Type B pancreatic cell (in vitro differentiated cells): Measurements from ENCODE around the gene TOM1L2. TPM values are rescaled to one million over a fixed set of nuclear protein-coding genes. Genes with fewer than 3 reads are reported as not detected.
A peak's percentile ranks its signal among the peaks of the same experiment; 100 is the strongest.

ENCODE experiments used
- DNase-seq: peaks from one replicate; pipeline ENCODE4 v3.0.0; 2021; ENCODE audit warnings: mixed read lengths; ENCODE audit not compliant: unreplicated experiment; ENCODE audit errors: extremely low spot score
- H3K27ac Mint-ChIP-seq: 2 replicates; pipeline ENCODE4 v1.8.0; 2021; ENCODE audit warnings: mild to moderate bottlenecking, mixed read lengths
- H3K27me3 Mint-ChIP-seq: 2 replicates; pipeline ENCODE4 v1.8.0; 2021; ENCODE audit warnings: mixed read lengths
- H3K36me3 Mint-ChIP-seq: 2 replicates; pipeline ENCODE4 v1.8.0; 2021; ENCODE audit warnings: mixed read lengths
- H3K4me1 Mint-ChIP-seq: one replicate; pipeline ENCODE4 v1.8.0; 2021; ENCODE audit warnings: mixed read lengths; ENCODE audit not compliant: unreplicated experiment
- H3K4me3 Mint-ChIP-seq: 2 replicates; pipeline ENCODE4 v1.8.0; 2021; ENCODE audit warnings: mild to moderate bottlenecking, mixed read lengths
- H3K9me3 Mint-ChIP-seq: 2 replicates; pipeline ENCODE4 v1.8.0; 2021; ENCODE audit warnings: mixed read lengths
- total RNA-seq: library from RNA; stranded (reverse); gene quantifications from 2 replicates; pipeline ENCODE4 v1.2.1, GENCODE V29; 2021; ENCODE audit warnings: low replicate concordance
- TF ChIP-seq, protein P1 (sequence below): fragments of 200-600 bp; sonication (generic); conservative IDR thresholded peaks from 2 replicates; pipeline ENCODE4 v1.5.0; 2021; ENCODE audit warnings: antibody characterized with exemption, mild to moderate bottlenecking

TOM1L2 gene
- total RNA-seq, 1 donor from 2014 or later, result 62.5 TPM

DNA sequence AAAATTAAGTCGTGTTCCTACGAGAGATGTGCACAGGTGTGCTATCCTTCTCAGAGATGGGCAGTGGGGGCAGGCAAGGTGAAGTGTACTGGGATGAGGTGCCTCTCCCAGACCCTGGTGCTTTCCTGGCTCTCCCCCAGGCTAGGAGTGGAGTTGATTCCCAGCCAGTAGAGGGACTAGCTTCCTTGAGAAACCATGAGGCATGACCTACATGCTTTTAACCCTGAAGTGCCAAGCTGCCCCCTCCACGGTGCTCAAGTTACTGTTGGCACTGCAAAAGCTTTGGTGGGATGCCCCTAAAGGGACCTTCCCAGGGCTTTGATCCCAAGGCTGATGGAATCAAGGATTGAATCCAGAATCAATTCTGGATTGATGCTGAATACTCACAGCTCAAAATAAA lies 88.4 kb downstream of the TOM1L2 start:
- DNase-seq, result no peak
- Mint-ChIP-seq H3K4me1 (peaks cover 23% of the 10 kb centered on the region), H3K4me3 (no peak overlapping the region), H3K27me3 (no peaks in the 10 kb centered on the region), H3K9me3 (no peaks in the 10 kb centered on the region), H3K36me3 (peaks cover 18% of the 10 kb centered on the region), H3K27ac (no peak overlapping the region)
- TF ChIP-seq, protein P1, sequence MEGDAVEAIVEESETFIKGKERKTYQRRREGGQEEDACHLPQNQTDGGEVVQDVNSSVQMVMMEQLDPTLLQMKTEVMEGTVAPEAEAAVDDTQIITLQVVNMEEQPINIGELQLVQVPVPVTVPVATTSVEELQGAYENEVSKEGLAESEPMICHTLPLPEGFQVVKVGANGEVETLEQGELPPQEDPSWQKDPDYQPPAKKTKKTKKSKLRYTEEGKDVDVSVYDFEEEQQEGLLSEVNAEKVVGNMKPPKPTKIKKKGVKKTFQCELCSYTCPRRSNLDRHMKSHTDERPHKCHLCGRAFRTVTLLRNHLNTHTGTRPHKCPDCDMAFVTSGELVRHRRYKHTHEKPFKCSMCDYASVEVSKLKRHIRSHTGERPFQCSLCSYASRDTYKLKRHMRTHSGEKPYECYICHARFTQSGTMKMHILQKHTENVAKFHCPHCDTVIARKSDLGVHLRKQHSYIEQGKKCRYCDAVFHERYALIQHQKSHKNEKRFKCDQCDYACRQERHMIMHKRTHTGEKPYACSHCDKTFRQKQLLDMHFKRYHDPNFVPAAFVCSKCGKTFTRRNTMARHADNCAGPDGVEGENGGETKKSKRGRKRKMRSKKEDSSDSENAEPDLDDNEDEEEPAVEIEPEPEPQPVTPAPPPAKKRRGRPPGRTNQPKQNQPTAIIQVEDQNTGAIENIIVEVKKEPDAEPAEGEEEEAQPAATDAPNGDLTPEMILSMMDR, result no peak

DNA sequence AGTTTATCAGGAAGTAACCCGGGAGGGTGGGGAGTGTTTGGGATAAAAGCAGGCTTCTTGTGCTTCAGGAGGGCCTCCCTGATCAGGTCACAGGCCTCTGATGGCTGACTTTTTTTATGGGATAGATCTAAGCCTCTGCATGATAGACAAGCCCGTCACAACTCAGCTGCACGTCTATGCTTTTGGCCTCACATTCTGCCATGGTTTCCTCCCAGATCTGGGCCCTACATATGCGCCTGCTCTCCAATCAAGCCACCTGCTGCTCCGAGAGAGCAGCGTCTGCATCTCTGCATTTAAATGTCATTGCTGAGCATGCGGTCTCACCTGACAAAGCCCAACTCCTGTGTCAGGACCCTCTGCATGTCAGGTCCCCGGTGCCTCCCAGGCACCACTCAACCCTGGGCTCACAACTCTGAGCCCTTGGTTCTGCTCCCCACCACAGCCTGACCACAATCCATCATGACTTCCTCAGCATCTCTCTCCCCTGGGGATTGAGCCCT lies 90.1 kb downstream of the TOM1L2 start:
- Mint-ChIP-seq H3K4me3 (no peak overlapping the region), H3K27me3 (no peaks in the 10 kb centered on the region), H3K4me1 (peaks cover 33% of the 10 kb centered on the region), H3K27ac (no peak overlapping the region), H3K36me3 (peaks cover 27% of the 10 kb centered on the region), H3K9me3 (no peaks in the 10 kb centered on the region)
- TF ChIP-seq, protein P1, result no peak
- no peak for DNase-seq

DNA sequence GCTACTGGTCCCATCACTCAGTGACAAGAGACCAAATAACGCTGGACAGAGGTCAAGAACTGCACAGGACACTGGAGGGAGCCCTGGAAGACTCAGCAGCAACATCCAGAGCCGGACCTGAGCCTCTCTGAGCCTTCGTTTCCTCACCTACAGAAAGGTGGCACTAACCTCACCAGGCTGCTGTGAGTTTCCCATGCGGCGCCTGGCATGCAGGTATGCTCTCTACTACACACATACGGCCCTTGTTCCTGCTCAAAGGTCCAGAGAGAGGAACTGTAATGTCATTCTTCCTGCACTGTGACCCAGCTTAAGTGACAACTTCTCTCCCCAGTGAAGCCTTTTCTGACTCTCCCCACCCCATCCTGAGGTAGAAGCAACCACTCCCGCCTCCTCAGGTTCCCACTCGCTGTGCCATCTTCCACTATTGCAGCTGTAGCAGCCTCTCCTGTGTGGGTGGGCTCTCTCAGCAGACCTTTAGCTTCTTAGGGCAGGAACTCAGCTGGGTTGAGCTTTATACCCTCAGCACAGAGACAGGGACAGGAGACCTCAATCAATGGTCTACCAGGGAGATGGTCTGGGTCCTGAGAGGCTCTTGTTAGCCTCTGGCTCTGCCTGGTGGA lies 91.5 kb downstream of the TOM1L2 start:
- peaks cover 41% of the 10 kb centered on the region for H3K36me3 Mint-ChIP-seq
- H3K4me1 Mint-ChIP-seq, result peaks cover 44% of the 10 kb centered on the region
- no peak for DNase-seq
- H3K27ac Mint-ChIP-seq, result no peak overlapping the region
- H3K27me3 Mint-ChIP-seq, result no peaks in the 10 kb centered on the region
- H3K9me3 Mint-ChIP-seq, result no peaks in the 10 kb centered on the region
- H3K4me3 Mint-ChIP-seq, result no peak overlapping the region
- TF ChIP-seq, protein P1, result no peak

DNA sequence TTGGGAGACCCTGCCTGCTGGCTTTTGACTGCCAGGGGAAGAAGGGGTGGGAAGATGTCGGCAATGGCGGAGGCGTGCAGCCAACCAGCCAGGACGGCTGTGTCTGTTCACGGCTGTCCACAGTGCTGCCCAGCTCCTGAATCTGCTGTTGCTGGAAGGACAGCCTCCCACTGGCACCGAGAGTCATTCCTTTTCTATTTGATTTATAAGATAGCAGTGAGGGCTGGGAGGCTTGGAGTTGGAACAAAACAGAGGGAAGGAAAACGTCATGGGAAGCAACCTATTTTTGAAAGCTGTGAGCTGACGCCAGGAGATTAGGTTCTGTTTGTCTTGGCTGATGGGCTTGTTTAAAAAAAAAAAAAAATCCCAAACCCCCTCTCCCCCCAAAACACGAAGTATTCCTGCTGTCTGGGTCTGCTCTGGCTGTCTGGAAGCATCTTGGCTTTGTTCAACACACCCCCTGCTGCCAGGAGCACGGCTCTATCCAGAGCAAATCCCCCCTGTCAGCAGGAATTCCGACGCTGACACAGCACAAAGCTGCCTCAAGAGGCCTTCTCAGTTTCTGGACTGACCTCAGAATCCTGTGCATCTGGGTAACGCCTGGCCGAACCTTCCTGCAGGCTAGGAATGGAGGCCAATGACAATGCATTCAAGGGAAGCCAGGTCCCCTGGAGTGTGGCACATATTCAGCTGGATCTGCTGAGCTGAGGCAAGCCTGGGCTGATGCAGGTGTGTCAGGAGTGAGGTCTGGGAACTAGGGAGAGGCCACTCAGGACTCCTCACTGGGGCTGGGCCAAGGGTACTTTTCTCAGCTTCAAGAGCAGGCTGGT lies 94.5 kb downstream of the TOM1L2 start:
- Mint-ChIP-seq H3K9me3 (no peaks in the 10 kb centered on the region), H3K27ac (peak overlapping the region; percentile 56), H3K27me3 (no peaks in the 10 kb centered on the region), H3K4me3 (peak overlapping the region; percentile 67), H3K4me1 (peaks cover 32% of the 10 kb centered on the region), H3K36me3 (peaks cover 38% of the 10 kb centered on the region)
- DNase-seq, result no peak
- TF ChIP-seq, protein P1, result no peak

DNA sequence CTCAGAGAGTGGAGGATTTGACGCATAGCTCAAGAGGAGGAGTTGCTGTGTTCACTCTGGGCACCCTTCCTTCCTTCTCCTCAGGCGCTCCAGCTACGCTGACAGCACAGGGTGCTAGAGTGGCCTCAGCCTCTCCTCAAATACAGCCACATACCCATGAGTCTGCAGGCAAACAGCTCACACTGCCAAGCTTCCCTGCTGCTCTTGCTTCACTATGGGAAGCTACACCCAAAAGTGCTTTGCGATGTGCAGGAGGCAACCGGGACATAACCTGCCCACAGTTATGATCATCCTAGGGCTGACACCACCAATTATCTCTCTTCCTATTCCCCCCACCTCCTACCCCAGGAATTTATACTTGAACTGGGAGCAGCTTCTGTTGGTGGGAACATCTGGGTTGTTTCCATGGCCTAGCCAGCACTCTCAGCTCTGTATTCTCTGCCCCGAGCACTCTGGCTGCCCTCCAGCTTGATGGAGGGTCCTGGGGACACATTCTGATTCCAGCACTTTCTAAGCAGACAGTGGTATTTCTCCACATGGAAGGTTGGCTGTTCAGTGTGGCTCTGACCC lies 95.2 kb downstream of the TOM1L2 start:
- no peak for DNase-seq
- H3K4me3 Mint-ChIP-seq, result peak overlapping the region; percentile 44
- H3K9me3 Mint-ChIP-seq, result no peaks in the 10 kb centered on the region
- TF ChIP-seq, protein P1, result no peak
- peak overlapping the region; percentile 56 for H3K27ac Mint-ChIP-seq
- peaks cover 38% of the 10 kb centered on the region for H3K36me3 Mint-ChIP-seq
- no peaks in the 10 kb centered on the region for H3K27me3 Mint-ChIP-seq
- H3K4me1 Mint-ChIP-seq, result peaks cover 34% of the 10 kb centered on the region
